ENCODE results near the gene POP5. TPM values are rescaled to one million over a fixed set of nuclear protein-coding genes. Genes with fewer than 3 reads are reported as not detected.

POP5 gene
- total and polyA plus RNA-seq, 2 experiments from 2014 or later = 52.4 to 140 TPM

- H3K4me3 ChIP-seq = peak overlapping the region; percentile 70
- H3K79me2 ChIP-seq (replicated peaks; ENCODE audit: insufficient read depth) = peaks cover 10% of the 10 kb centered on the region; the same call in 1 of the 2 replicates
- H3K4me3 Mint-ChIP-seq = peak overlapping the region; percentile 74
- peaks cover 11% of the 10 kb centered on the region for H3K36me3 Mint-ChIP-seq (ENCODE audit: low read depth)
- H3K36me3 ChIP-seq (ENCODE audit: insufficient read depth) = peaks cover 1% of the 10 kb centered on the region; the same call in 1 of the 2 replicates
- no peaks in the 10 kb centered on the region; the same call in 1 of the 2 replicates for H4K20me1 ChIP-seq (replicated peaks; ENCODE audit: insufficient read depth)
- peak overlapping the region; percentile 84 for H3K4me2 ChIP-seq
- peaks cover 24% of the 10 kb centered on the region for H3K27me3 Mint-ChIP-seq (ENCODE audit: insufficient read depth, low read depth, poor library complexity)
- ATAC-seq (peak; percentile 60), DNase-seq (ENCODE audit: low spot score) (peak; percentile 72)
- TF ChIP-seq, protein P1, sequence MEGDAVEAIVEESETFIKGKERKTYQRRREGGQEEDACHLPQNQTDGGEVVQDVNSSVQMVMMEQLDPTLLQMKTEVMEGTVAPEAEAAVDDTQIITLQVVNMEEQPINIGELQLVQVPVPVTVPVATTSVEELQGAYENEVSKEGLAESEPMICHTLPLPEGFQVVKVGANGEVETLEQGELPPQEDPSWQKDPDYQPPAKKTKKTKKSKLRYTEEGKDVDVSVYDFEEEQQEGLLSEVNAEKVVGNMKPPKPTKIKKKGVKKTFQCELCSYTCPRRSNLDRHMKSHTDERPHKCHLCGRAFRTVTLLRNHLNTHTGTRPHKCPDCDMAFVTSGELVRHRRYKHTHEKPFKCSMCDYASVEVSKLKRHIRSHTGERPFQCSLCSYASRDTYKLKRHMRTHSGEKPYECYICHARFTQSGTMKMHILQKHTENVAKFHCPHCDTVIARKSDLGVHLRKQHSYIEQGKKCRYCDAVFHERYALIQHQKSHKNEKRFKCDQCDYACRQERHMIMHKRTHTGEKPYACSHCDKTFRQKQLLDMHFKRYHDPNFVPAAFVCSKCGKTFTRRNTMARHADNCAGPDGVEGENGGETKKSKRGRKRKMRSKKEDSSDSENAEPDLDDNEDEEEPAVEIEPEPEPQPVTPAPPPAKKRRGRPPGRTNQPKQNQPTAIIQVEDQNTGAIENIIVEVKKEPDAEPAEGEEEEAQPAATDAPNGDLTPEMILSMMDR (conservative IDR thresholded peaks at IDR 0.05; ENCODE audit: low read depth in 2 of 2) = peak in 1 of 2 experiments; percentile 27; a peak in 2 of 4 replicates
- TF ChIP-seq EZH2 (IDR thresholded peaks at IDR 0.05; ENCODE audit: low read depth, unreplicated experiment) (no peak), POLR2AphosphoS5 (IDR thresholded peaks at IDR 0.05; ENCODE audit: low read depth) (0 out of 2 replicates have a peak, but pooled peaks have one; percentile 22)
- H3F3A ChIP-seq (replicated peaks; ENCODE audit: low read depth) = peaks cover 11% of the 10 kb centered on the region; the same call in 1 of the 2 replicates
- no peak overlapping the region for H3K27ac ChIP-seq (ENCODE audit: low read depth)
- no peak overlapping the region for H3K27ac Mint-ChIP-seq
- H2AFZ ChIP-seq = peak overlapping the region; percentile 79
- H3K4me1 Mint-ChIP-seq = peaks cover 11% of the 10 kb centered on the region
- H3K9me3 Mint-ChIP-seq = no peaks in the 10 kb centered on the region
- no peaks in the 10 kb centered on the region for H3K9me2 ChIP-seq (ENCODE audit: insufficient read depth)
- peaks cover 13% of the 10 kb centered on the region; the same call in 1 of the 2 replicates for H3K27me3 ChIP-seq (ENCODE audit: insufficient read depth)
- peaks cover 5% of the 10 kb centered on the region for H3K4me1 ChIP-seq (ENCODE audit: insufficient read depth)
Observed at GRCh38 chr12:120584343-120585149, 3.3 kb upstream of the POP5 start.

- Histone ChIP-seq H3K27ac (ENCODE audit: low read depth) (no peak overlapping the region), H3K36me3 (ENCODE audit: insufficient read depth) (peaks cover 9% of the 10 kb centered on the region), H3K27me3 (ENCODE audit: insufficient read depth) (peaks cover 13% of the 10 kb centered on the region; the same call in 1 of the 2 replicates), H3K79me2 (replicated peaks; ENCODE audit: insufficient read depth) (peaks cover 10% of the 10 kb centered on the region; the same call in 1 of the 2 replicates), H3K4me3 (peak overlapping the region; percentile 70), H3K4me2 (peak overlapping the region; percentile 84), H3F3A (replicated peaks; ENCODE audit: low read depth) (peaks cover 18% of the 10 kb centered on the region), H2AFZ (peak overlapping the region; percentile 79), H3K9me2 (ENCODE audit: insufficient read depth) (no peaks in the 10 kb centered on the region), H3K4me1 (ENCODE audit: insufficient read depth) (peaks cover 5% of the 10 kb centered on the region), H4K20me1 (replicated peaks; ENCODE audit: insufficient read depth) (no peaks in the 10 kb centered on the region; the same call in 1 of the 2 replicates)
- Mint-ChIP-seq H3K9me3 (no peaks in the 10 kb centered on the region), H3K27ac (no peak overlapping the region), H3K4me3 (peak overlapping the region; percentile 74), H3K36me3 (ENCODE audit: low read depth) (peaks cover 21% of the 10 kb centered on the region), H3K4me1 (peaks cover 11% of the 10 kb centered on the region), H3K27me3 (ENCODE audit: insufficient read depth, low read depth, poor library complexity) (peaks cover 24% of the 10 kb centered on the region)
- ATAC-seq (peak; percentile 36), DNase-seq (ENCODE audit: low spot score) (peak; percentile 90)
- TF ChIP-seq, protein P2, sequence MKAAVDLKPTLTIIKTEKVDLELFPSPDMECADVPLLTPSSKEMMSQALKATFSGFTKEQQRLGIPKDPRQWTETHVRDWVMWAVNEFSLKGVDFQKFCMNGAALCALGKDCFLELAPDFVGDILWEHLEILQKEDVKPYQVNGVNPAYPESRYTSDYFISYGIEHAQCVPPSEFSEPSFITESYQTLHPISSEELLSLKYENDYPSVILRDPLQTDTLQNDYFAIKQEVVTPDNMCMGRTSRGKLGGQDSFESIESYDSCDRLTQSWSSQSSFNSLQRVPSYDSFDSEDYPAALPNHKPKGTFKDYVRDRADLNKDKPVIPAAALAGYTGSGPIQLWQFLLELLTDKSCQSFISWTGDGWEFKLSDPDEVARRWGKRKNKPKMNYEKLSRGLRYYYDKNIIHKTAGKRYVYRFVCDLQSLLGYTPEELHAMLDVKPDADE (IDR thresholded peaks at IDR 0.05) = no peak
- TF ChIP-seq, protein P3, sequence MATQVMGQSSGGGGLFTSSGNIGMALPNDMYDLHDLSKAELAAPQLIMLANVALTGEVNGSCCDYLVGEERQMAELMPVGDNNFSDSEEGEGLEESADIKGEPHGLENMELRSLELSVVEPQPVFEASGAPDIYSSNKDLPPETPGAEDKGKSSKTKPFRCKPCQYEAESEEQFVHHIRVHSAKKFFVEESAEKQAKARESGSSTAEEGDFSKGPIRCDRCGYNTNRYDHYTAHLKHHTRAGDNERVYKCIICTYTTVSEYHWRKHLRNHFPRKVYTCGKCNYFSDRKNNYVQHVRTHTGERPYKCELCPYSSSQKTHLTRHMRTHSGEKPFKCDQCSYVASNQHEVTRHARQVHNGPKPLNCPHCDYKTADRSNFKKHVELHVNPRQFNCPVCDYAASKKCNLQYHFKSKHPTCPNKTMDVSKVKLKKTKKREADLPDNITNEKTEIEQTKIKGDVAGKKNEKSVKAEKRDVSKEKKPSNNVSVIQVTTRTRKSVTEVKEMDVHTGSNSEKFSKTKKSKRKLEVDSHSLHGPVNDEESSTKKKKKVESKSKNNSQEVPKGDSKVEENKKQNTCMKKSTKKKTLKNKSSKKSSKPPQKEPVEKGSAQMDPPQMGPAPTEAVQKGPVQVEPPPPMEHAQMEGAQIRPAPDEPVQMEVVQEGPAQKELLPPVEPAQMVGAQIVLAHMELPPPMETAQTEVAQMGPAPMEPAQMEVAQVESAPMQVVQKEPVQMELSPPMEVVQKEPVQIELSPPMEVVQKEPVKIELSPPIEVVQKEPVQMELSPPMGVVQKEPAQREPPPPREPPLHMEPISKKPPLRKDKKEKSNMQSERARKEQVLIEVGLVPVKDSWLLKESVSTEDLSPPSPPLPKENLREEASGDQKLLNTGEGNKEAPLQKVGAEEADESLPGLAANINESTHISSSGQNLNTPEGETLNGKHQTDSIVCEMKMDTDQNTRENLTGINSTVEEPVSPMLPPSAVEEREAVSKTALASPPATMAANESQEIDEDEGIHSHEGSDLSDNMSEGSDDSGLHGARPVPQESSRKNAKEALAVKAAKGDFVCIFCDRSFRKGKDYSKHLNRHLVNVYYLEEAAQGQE (IDR thresholded peaks at IDR 0.05; ENCODE audit: unreplicated experiment) = no peak
- no peak for TF ChIP-seq NANOG (IDR thresholded peaks at IDR 0.05; ENCODE audit: borderline replicate concordance)
- TF ChIP-seq, protein P1 (conservative IDR thresholded peaks at IDR 0.05; ENCODE audit: low read depth in 2 of 2) = peak; percentile 95 to 97
- no peak for TF ChIP-seq EZH2 (IDR thresholded peaks at IDR 0.05; ENCODE audit: low read depth, unreplicated experiment)
- TF ChIP-seq POLR2AphosphoS5 (IDR thresholded peaks at IDR 0.05; ENCODE audit: low read depth) = no peak
- TF ChIP-seq EZH2phosphoT487 (IDR thresholded peaks at IDR 0.05; ENCODE audit: unreplicated experiment) = no peak
- no peak for TF ChIP-seq ZNF331 (CRISPR knock-in tag; IDR thresholded peaks at IDR 0.05; ENCODE audit: low read depth)
Observed at GRCh38 chr12:120583478-120584030, 2.4 kb upstream of the POP5 start.
